ENCODE measurements around the gene ATG2A. TPM values are rescaled to one million over a fixed set of nuclear protein-coding genes. Genes with fewer than 3 reads are reported as not detected.

The ATG2A gene
- total and polyA plus RNA-seq, 9 of the 15 experiments (the other 6 are each of a cell fraction or from before 2014, with no cell fraction given), result 0.25 to 45.9 (median 5.2) TPM

- no peak for TF ChIP-seq IRF1 (CRISPR knock-in tag; IDR thresholded peaks at IDR 0.05; ENCODE audit: borderline replicate concordance)
- TF ChIP-seq PML (IDR thresholded peaks at IDR 0.05; ENCODE audit: low read length), result peak; percentile 14; the same call in 1 of the 2 replicates
- no peak for TF ChIP-seq ZNF668 (CRISPR knock-in tag; IDR thresholded peaks at IDR 0.05)
- no peak for TF ChIP-seq SIRT6 (IDR thresholded peaks at IDR 0.05; ENCODE audit: low read depth, low read length)
- no peak for TF ChIP-seq ILK (tag; IDR thresholded peaks at IDR 0.05; ENCODE audit: borderline replicate concordance, low read depth)
- TF ChIP-seq FOS (IDR thresholded peaks at IDR 0.05; ENCODE audit: extremely low read depth, insufficient read length), result peak; percentile 60
- no peak for TF ChIP-seq ZNF444 (CRISPR knock-in tag; IDR thresholded peaks at IDR 0.05)
- TF ChIP-seq ZNF395 (CRISPR knock-in tag; IDR thresholded peaks at IDR 0.05), result peak; percentile 89; the same call in 1 of the 2 replicates
- TF ChIP-seq TBP (optimal IDR thresholded peaks at IDR 0.05; ENCODE audit: low read depth, low read length), result peak; percentile 15
- no peak for TF ChIP-seq GATA2 (CRISPR knock-in tag; IDR thresholded peaks at IDR 0.05)
- no peak for TF ChIP-seq BRD9 (IDR thresholded peaks at IDR 0.05; ENCODE audit: low read depth, partially characterized antibody)
- TF ChIP-seq, protein P1, sequence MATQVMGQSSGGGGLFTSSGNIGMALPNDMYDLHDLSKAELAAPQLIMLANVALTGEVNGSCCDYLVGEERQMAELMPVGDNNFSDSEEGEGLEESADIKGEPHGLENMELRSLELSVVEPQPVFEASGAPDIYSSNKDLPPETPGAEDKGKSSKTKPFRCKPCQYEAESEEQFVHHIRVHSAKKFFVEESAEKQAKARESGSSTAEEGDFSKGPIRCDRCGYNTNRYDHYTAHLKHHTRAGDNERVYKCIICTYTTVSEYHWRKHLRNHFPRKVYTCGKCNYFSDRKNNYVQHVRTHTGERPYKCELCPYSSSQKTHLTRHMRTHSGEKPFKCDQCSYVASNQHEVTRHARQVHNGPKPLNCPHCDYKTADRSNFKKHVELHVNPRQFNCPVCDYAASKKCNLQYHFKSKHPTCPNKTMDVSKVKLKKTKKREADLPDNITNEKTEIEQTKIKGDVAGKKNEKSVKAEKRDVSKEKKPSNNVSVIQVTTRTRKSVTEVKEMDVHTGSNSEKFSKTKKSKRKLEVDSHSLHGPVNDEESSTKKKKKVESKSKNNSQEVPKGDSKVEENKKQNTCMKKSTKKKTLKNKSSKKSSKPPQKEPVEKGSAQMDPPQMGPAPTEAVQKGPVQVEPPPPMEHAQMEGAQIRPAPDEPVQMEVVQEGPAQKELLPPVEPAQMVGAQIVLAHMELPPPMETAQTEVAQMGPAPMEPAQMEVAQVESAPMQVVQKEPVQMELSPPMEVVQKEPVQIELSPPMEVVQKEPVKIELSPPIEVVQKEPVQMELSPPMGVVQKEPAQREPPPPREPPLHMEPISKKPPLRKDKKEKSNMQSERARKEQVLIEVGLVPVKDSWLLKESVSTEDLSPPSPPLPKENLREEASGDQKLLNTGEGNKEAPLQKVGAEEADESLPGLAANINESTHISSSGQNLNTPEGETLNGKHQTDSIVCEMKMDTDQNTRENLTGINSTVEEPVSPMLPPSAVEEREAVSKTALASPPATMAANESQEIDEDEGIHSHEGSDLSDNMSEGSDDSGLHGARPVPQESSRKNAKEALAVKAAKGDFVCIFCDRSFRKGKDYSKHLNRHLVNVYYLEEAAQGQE (IDR thresholded peaks at IDR 0.05; ENCODE audit: borderline replicate concordance), result peak; percentile 48
- TF ChIP-seq, protein P1 (CRISPR knock-in tag; IDR thresholded peaks at IDR 0.05; ENCODE audit: low read depth), result peak; percentile 46
- no peak for TF ChIP-seq MEF2D (tag; conservative IDR thresholded peaks at IDR 0.05; ENCODE audit: low read depth)
- peak; percentile 97 for TF ChIP-seq ZNF740 (CRISPR knock-in tag; IDR thresholded peaks at IDR 0.05)
- TF ChIP-seq ZNF740 (tag; IDR thresholded peaks at IDR 0.05), result peak in 1 of 2 experiments; percentile 98; a peak in 2 of 4 replicates
Observed at GRCh38 chr11:64923944-64924909, 7.2 kb upstream of the ATG2A start, which contains the start of gene PPP2R5B (continued).

Data from K562 (cell line).